MM.1S (cell line): ENCODE measurements around the gene CEP43.

Source experiments
- DNase-seq: peaks from one replicate; pipeline ENCODE4 v3.0.0-alpha.2; 2015
- H2AFZ ChIP-seq: fragments of 300-600 bp; sonication (generic); 2 replicates; pipeline ENCODE4 v1.6.0; 2016; ENCODE audit warnings: antibody characterized with exemption, low read length
- H3F3A ChIP-seq: fragments of 300-600 bp; sonication (generic); 2 replicates; pipeline ENCODE4 v1.6.1; 2016; ENCODE audit warnings: mild to moderate bottlenecking, antibody characterized with exemption, low read length, moderate library complexity, mixed read lengths; ENCODE audit not compliant: insufficient read depth
- H3K27ac ChIP-seq: fragments of 300-600 bp; sonication (generic); 2 replicates; pipeline ENCODE4 v1.5.1; 2016; ENCODE audit warnings: mild to moderate bottlenecking, low read length
- H3K27me3 ChIP-seq: fragments of 300-600 bp; sonication (generic); replicated peaks from 2 replicates; pipeline ENCODE4 v1.6.0; 2016; ENCODE audit warnings: low read length; ENCODE audit not compliant: insufficient read depth
- H3K36me3 ChIP-seq: fragments of 300-600 bp; sonication (generic); replicated peaks from 2 replicates; pipeline ENCODE4 v1.6.1; 2016; ENCODE audit warnings: mild to moderate bottlenecking, low read length, mixed read lengths; ENCODE audit not compliant: insufficient read depth
- H3K4me1 ChIP-seq: fragments of 300-600 bp; sonication (generic); 2 replicates; pipeline ENCODE4 v1.6.1; 2016; ENCODE audit warnings: low read length, mixed read lengths
- H3K4me2 ChIP-seq: fragments of 300-600 bp; sonication (generic); 2 replicates; pipeline ENCODE4 v1.6.0; 2016; ENCODE audit warnings: low read depth, low read length
- H3K4me3 ChIP-seq: fragments of 300-600 bp; sonication (generic); 2 replicates; pipeline ENCODE4 v1.5.1; 2016; ENCODE audit warnings: low read length, mixed read lengths
- H3K79me2 ChIP-seq: fragments of 300-600 bp; sonication (generic); 2 replicates; pipeline ENCODE4 v1.6.1; 2016; ENCODE audit warnings: mixed run types, low read length, mixed read lengths
- H3K9ac ChIP-seq: fragments of 300-600 bp; sonication (generic); 2 replicates; pipeline ENCODE4 v1.6.1; 2016; ENCODE audit warnings: low read length, mixed read lengths
- H3K9me2 ChIP-seq: fragments of 300-600 bp; sonication (generic); replicated peaks from 2 replicates; pipeline ENCODE4 v1.6.1; 2016; ENCODE audit warnings: mild to moderate bottlenecking, low read length, mixed read lengths; ENCODE audit not compliant: insufficient read depth
- H3K9me3 ChIP-seq: fragments of 300-600 bp; sonication (generic); replicated peaks from 2 replicates; pipeline ENCODE4 v1.6.1; 2016; ENCODE audit warnings: mild to moderate bottlenecking, low read length, mixed read lengths; ENCODE audit not compliant: insufficient read depth
- H4K20me1 ChIP-seq: fragments of 300-600 bp; sonication (generic); 2 replicates; pipeline ENCODE4 v1.6.1; 2016; ENCODE audit warnings: mild to moderate bottlenecking, low read length, moderate library complexity, mixed read lengths; ENCODE audit not compliant: insufficient read depth
- CTCF ChIP-seq: fragments of 300-600 bp; sonication (generic); IDR thresholded peaks from 2 replicates; pipeline ENCODE4 v1.5.1; 2016; ENCODE audit warnings: antibody characterized with exemption, low read length, mixed read lengths
- EZH2 ChIP-seq: fragments of 300-600 bp; sonication (generic); optimal IDR thresholded peaks from 2 replicates; pipeline ENCODE3; 2017; ENCODE audit warnings: low read depth, mild to moderate bottlenecking, antibody characterized with exemption, low read length, mixed read lengths
- EZH2phosphoT487 ChIP-seq: fragments of 300-600 bp; sonication (generic); IDR thresholded peaks from 2 replicates; pipeline ENCODE4 v1.6.1; 2018; ENCODE audit warnings: antibody characterized with exemption, low read length

The CEP43 gene

GRCh38 chr6:166970776-166971175, 28.4 kb upstream of the CEP43 start:
- H3K27ac ChIP-seq = no peak overlapping the region

GRCh38 chr6:166971271-166971670, 27.9 kb upstream of the CEP43 start:
- Histone ChIP-seq H4K20me1 (no peaks in the 10 kb centered on the region), H3K4me1 (no peaks in the 10 kb centered on the region), H3K4me3 (no peak overlapping the region), H3K79me2 (no peaks in the 10 kb centered on the region), H3F3A (no peaks in the 10 kb centered on the region), H2AFZ (no peak overlapping the region), H3K27me3 (no peaks in the 10 kb centered on the region), H3K27ac (no peak overlapping the region), H3K36me3 (no peaks in the 10 kb centered on the region), H3K4me2 (no peak overlapping the region), H3K9me3 (no peaks in the 10 kb centered on the region), H3K9ac (no peak overlapping the region), H3K9me2 (no peaks in the 10 kb centered on the region)
- no peak for TF ChIP-seq CTCF
- TF ChIP-seq EZH2 = no peak
- TF ChIP-seq EZH2phosphoT487 = no peak
- DNase-seq = no peak

More at GRCh38 chr6:166970776-166971175, 28.4 kb upstream of the CEP43 start:
- H3K9me2 ChIP-seq = no peaks in the 10 kb centered on the region
- no peak overlapping the region for H3K4me3 ChIP-seq
- no peaks in the 10 kb centered on the region for H3K79me2 ChIP-seq
- DNase-seq = no peak
- H3K9me3 ChIP-seq = no peaks in the 10 kb centered on the region
- H3F3A ChIP-seq = no peaks in the 10 kb centered on the region
- no peaks in the 10 kb centered on the region for H4K20me1 ChIP-seq
- H3K27me3 ChIP-seq = no peaks in the 10 kb centered on the region
- H2AFZ ChIP-seq = no peak overlapping the region
- no peak overlapping the region for H3K4me2 ChIP-seq
- TF ChIP-seq CTCF (no peak), EZH2 (no peak), EZH2phosphoT487 (no peak)
- no peaks in the 10 kb centered on the region for H3K4me1 ChIP-seq
- no peak overlapping the region for H3K9ac ChIP-seq
- H3K36me3 ChIP-seq = no peaks in the 10 kb centered on the region

- TF ChIP-seq EZH2 (no peak), EZH2phosphoT487 (no peak), CTCF (no peak)
- H3K9ac ChIP-seq = no peak overlapping the region
- no peaks in the 10 kb centered on the region for H3K4me1 ChIP-seq
- no peaks in the 10 kb centered on the region for H4K20me1 ChIP-seq
- no peak overlapping the region for H3K4me3 ChIP-seq
- no peaks in the 10 kb centered on the region for H3K27me3 ChIP-seq
- H3K4me2 ChIP-seq = no peak overlapping the region
- no peak overlapping the region for H2AFZ ChIP-seq
- H3K36me3 ChIP-seq = no peaks in the 10 kb centered on the region
- no peaks in the 10 kb centered on the region for H3K9me3 ChIP-seq
- H3K27ac ChIP-seq = no peak overlapping the region
- no peak for DNase-seq
- no peaks in the 10 kb centered on the region for H3F3A ChIP-seq
- no peaks in the 10 kb centered on the region for H3K79me2 ChIP-seq
- H3K9me2 ChIP-seq = no peaks in the 10 kb centered on the region
Observed at GRCh38 chr6:166972101-166972500, 27.1 kb upstream of the CEP43 start.
